HG03460 (cell line): ENCODE measurements around the gene CHRNA4.
"Not testable (repeated sequence)": the region's sequence is repeated elsewhere in the genome, so short reads cannot be mapped to it uniquely, and the experiment has no call there.

Experiments used
- ATAC-seq: cut with Tn5 transposase; IDR thresholded peaks from one replicate; pipeline ENCODE4 v1.9.1; 2021; ENCODE audit not compliant: unreplicated experiment

Gene CHRNA4

GRCh38 chr20:63311833-63312243 lies 49.3 kb downstream of the CHRNA4 start:
- ATAC-seq: no peak

GRCh38 chr20:63311186-63311832 lies 49.8 kb downstream of the CHRNA4 start:
- no peak for ATAC-seq

- no peak for ATAC-seq
These were observed 50.7 kb downstream of the CHRNA4 start for GRCh38 chr20:63310265-63310991.

GRCh38 chr20:63309261-63310071 lies 51.7 kb downstream of the CHRNA4 start:
- no peak for ATAC-seq

GRCh38 chr20:63308218-63308911 lies 52.8 kb downstream of the CHRNA4 start:
- ATAC-seq: no peak

- no peak for ATAC-seq
These were observed 53.5 kb downstream of the CHRNA4 start for GRCh38 chr20:63307538-63308217.

- ATAC-seq: no peak
These were observed 54.2 kb downstream of the CHRNA4 start for GRCh38 chr20:63306673-63307537.

GRCh38 chr20:63305933-63306672 lies 55.0 kb downstream of the CHRNA4 start:
- ATAC-seq: not testable (repeated sequence)

GRCh38 chr20:63305393-63305792 lies 55.8 kb downstream of the CHRNA4 start:
- ATAC-seq: no peak

GRCh38 chr20:63303095-63303666 lies 58.0 kb downstream of the CHRNA4 start:
- no peak for ATAC-seq

- ATAC-seq: no peak
These were observed 59.5 kb downstream of the CHRNA4 start for GRCh38 chr20:63301671-63302070.

GRCh38 chr20:63298731-63299312 lies 62.3 kb downstream of the CHRNA4 start:
- no peak for ATAC-seq

GRCh38 chr20:63297796-63298572 lies 63.2 kb downstream of the CHRNA4 start:
- no peak for ATAC-seq

- no peak for ATAC-seq
These were observed 63.8 kb downstream of the CHRNA4 start for GRCh38 chr20:63297371-63297781.

GRCh38 chr20:63296531-63297299 lies 64.4 kb downstream of the CHRNA4 start:
- no peak for ATAC-seq

- no peak for ATAC-seq
These were observed 65.3 kb downstream of the CHRNA4 start for GRCh38 chr20:63295846-63296245.

- ATAC-seq: no peak
These were observed 65.7 kb downstream of the CHRNA4 start for GRCh38 chr20:63295422-63295821.
